Measurements from ENCODE around the gene ETDA.
"Not testable (repeated sequence)": the region's sequence is repeated elsewhere in the genome, so short reads cannot be mapped to it uniquely, and the experiment has no call there.

Gene ETDA

DNA sequence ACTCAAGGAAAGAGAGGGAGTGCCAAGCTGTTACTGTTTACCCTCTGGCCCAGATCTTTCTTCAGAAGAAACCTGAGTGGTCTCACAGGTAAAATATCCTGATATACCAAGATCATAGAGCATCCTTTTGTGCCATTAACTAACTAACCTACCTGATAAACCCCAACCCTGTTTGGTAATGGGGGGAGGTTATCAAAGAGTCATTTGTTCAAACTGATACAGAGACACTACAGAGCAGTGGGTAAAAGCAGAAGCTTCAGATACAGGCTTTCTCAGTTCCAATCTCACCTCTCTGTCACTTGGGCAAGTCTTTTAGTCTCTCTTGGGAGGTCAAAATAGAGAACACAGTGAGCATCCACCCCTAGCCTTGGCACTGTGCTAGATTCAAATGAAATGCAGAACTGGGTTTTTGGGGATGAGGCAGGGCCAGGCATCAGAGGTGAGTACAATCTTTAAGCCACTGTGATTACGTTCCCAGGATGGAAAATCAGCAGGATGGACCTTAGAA is at the start of gene ETDA:
Gene ETDA, plus strand, starts transcription at position 51 of the 508 bp plus-strand sequence. CDS start 1,216 bp downstream, outside the sequence.
- not testable (repeated sequence) for DNase-seq

DNA sequence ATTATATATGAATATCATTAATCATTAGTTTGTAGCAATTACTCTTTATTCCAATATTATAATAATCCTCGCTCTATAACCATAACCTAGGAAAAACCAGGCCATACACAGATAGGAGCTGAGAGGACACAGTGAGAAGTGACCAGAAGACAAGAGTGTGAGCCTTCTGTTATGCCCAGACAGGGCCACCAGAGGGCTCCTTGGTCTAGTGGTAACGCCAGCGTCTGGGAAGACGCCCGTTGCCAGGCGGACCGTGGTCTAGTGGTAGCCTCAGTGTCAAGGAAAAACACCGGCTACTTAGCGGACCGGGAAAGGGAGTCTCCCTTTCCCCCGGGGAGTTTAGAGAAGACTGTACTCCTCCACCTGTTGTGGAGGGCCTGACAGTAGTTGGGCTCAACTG is 45.4 kb upstream of the ETDA start:
- not testable (repeated sequence) for DNase-seq

GRCh38 chrX:135213200-135213844 is 38.5 kb upstream of the ETDA start:
- no peak for DNase-seq

- DNase-seq: not testable (repeated sequence)
These were observed 5.9 kb upstream of the ETDA start for GRCh38 chrX:135245989-135246388.

- not testable (repeated sequence) for DNase-seq
These were observed 4.3 kb downstream of the ETDA start for GRCh38 chrX:135256087-135256684.

DNA sequence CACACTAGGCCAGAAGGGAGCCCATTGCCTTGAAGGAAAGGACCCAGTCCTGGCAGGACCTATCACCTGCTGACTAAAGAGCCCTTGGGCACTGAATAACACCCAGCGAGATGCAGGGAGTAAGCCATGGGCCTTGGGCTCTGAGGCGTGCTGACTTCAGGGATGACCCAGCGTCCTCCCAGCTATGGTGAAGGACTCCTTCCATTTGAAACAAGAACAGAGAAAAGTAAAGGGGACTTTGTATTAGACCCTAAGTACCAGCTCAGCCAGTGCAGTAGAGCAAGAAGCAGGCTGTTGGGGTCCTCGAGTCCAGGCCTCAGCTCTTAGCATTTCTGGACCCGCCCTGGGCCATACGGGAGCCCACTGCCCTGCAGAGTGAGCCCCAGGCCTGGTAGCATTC is 5.1 kb downstream of the ETDA start:
- DNase-seq: no peak

DNA sequence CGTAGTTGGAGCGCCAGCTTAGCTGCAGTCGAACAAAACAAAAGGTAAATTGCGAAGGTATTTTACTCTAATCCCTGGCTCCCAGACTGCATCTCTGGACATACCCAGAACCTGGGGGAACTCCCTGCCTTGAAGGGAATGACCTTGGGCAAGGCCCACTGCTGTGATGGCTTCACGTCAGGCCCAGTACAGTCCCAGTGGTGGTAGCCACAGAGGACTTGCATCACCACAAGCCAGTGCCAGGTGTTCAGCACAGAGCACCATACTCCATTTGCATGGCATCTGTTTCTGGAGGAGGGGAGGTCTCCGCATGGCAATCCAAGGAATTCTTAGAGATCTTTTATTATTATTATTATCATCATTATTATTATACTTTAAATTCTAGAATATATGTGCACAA is 5.6 kb downstream of the ETDA start:
- DNase-seq: no peak

- DNase-seq: not testable (repeated sequence)
These were observed 9.1 kb downstream of the ETDA start for GRCh38 chrX:135260976-135261375.

DNA sequence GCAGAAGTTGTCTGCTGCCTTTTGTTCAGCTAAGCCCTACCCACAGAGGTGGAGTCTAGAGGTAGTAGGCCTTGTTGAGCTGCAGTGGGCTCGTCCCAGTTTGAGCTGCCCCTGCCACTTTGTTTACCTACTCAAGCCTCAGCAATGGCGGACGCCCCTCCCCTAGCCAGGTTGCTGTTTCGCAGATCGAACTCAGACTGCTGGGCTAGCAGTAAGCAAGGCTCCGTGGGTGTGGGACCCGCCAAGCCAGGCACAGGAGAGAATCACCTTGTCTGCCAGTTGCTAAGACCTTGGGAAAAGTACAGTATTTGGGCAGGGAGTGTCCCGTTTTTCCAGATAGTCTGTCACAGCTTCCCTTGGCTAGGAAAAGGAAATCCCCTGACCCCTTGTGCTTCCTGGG is 11.5 kb downstream of the ETDA start:
- DNase-seq: not testable (repeated sequence)

DNA sequence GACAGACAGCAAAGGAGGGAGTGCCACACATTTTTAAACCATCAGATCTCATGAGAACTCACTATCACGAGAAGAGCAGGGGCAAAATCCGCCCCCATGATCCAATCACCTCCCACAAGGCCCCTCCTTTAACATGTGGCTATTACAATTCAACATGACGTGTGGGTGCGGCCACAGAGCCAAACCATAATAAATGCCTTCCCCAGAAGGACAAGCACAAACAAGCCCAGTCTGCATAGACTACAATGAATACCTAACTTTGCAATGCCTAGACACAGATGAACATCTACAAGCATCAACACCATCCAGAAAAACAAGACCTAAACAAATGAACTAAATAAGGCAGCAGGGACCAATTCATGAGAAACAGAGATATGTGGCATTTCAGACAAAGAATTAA is 12.3 kb downstream of the ETDA start:
- DNase-seq: no peak

DNA sequence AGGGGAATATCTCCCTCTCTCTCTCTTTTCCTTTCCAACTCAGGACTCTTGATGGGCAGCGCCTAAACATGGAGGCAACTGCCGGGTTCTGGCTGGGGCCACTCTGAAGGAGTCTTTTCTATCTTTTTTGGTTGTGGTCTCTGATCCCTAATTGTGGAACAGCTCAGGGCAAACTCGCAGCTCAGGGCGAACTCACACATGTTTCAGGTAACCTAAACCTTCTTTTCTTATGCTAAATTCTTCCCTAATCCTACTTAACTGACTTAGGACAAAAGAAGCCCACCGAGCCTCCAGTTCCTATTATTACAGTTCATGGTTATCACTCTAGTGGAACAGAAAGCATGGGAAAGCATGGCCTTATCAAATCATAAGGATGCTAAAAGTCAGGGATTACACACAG is 21.3 kb downstream of the ETDA start:
- no peak for DNase-seq

GRCh38 chrX:135275973-135276372 is 24.1 kb downstream of the ETDA start:
- peak; percentile 19 for DNase-seq

DNA sequence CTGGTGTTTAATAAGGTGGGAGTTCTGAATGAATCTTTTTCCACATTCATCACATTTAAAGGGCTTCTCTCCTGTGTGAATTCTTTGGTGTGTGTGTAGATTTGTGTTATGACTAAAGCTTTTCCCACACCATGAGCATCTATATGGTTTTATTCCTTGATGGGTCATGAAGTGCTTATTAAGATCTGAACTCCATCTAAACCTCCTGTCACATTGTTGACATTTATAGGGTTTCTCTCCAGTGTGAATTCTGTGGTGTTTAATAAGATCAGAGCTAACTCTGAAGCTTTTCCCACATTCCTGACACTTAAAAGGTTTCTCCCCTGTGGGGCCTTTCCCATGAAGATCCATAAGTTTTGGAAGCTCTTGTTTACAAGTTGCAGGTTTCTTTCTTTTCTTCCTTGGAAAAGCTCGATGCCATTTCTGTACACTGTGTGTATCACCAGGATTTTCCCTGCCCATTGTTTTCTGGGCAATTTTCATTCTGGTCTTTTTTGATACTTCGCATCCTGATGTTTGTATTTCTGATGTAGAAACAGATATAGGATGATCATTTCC is 35.5 kb downstream of the ETDA start:
- DNase-seq: no peak

GRCh38 chrX:135295238-135295943 is 43.5 kb downstream of the ETDA start:
- peak; percentile 66 for DNase-seq

GRCh38 chrX:135295944-135296305 is 44.1 kb downstream of the ETDA start:
- DNase-seq: no peak

GRCh38 chrX:135302269-135302873 is 50.5 kb downstream of the ETDA start:
- DNase-seq: no peak

Measured in hematopoietic multipotent progenitor cell treated with erythropoietin and hydrocortisone succinate and interleukin-3 and kit ligand, for 4 days (in vitro differentiated cells).